Liver (tissue), 3 donors: Measurements from ENCODE around the gene EMSY.

ENCODE experiments used
- CTCF ChIP-seq: fragments of 150-350 bp; IDR thresholded peaks from 2 replicates; pipeline ENCODE4 v1.5.1; 2017; ENCODE audit warnings: improper control_type of control experiment, low read depth, low read length; ENCODE audit not compliant: missing input control
- FOXA1 ChIP-seq: IDR thresholded peaks from 2 replicates; pipeline ENCODE4 v1.6.1; 2016; ENCODE audit warnings: antibody characterized with exemption
- GABPA ChIP-seq, 2 donors: IDR thresholded peaks in 1 of 2; conservative IDR thresholded peaks in 1 of 2; 2 replicates each; pipeline ENCODE4 v1.6.1; 2016; ENCODE audit warnings: antibody characterized with exemption in 2 of 2, mild to moderate bottlenecking in 1 of 2, moderate library complexity in 1 of 2
- JUND ChIP-seq, 2 donors: IDR thresholded peaks; 2 replicates each; pipeline ENCODE4 v1.6.1; 2016; ENCODE audit warnings: antibody characterized with exemption in 2 of 2
- RAD21 ChIP-seq, 2 donors: IDR thresholded peaks; 2 replicates each; pipeline ENCODE4 v1.6.1; 2016; ENCODE audit warnings: antibody characterized with exemption in 2 of 2, mild to moderate bottlenecking in 2 of 2
- REST ChIP-seq: IDR thresholded peaks from 2 replicates; pipeline ENCODE4 v1.6.1; 2016; ENCODE audit warnings: antibody characterized with exemption, mild to moderate bottlenecking
- SP1 ChIP-seq: IDR thresholded peaks from 2 replicates; pipeline ENCODE4 v1.6.1; 2018; ENCODE audit warnings: antibody characterized with exemption, mild to moderate bottlenecking
- ZBTB33 ChIP-seq: IDR thresholded peaks from 2 replicates; pipeline ENCODE4 v1.6.1; 2016; ENCODE audit warnings: antibody characterized with exemption
- donor health status: healthy.
- donor health status: healthy.

GRCh38 chr11:76426660-76427059, 18.2 kb upstream of the EMSY start:
- TF ChIP-seq CTCF, result no peak
- TF ChIP-seq ZBTB33, result no peak
- no peak for TF ChIP-seq REST
- TF ChIP-seq SP1, result no peak
- no peak for TF ChIP-seq FOXA1
- no peak for TF ChIP-seq RAD21 (IDR thresholded peaks at IDR 0.05)
- TF ChIP-seq JUND (IDR thresholded peaks at IDR 0.05), result no peak
- TF ChIP-seq GABPA (IDR thresholded peaks at IDR 0.05 in 1 of 2, conservative IDR thresholded peaks at IDR 0.05 in 1 of 2), result no peak
